ENCODE measurements around the gene LBHD1.

Gene LBHD1

DNA sequence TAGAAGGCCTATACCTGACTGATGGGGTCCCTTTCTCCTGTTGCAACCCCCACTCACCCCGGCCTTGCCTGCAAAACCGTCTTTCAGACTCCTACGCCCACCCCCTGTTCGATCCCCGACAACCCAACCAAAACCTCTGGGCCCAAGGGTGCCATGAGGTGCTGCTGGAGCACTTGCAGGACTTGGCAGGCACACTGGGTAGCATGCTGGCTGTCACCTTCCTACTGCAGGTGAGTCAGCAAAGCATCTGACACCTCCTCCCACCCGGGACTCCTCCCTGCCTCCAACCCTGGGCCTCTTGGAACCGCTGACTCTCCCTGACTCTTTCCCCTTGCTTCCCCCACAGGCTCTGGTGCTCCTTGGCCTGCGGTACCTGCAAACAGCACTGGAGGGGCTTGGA is 57.8 kb downstream of the LBHD1 start:
- peaks cover 9% of the 10 kb centered on the region for H3K4me1 ChIP-seq (ENCODE audit: control insufficient read depth, insufficient read depth, low read length, poor library complexity, severe bottlenecking)
- peaks cover 14% of the 10 kb centered on the region for H3K36me3 ChIP-seq (ENCODE audit: control insufficient read depth, insufficient read depth, low read length)
- H3K4me3 ChIP-seq (ENCODE audit: extremely low read depth, insufficient read depth, low read length, poor library complexity, severe bottlenecking), result no peak overlapping the region
- H3K9me3 ChIP-seq (ENCODE audit: control insufficient read depth, low read length), result no peaks in the 10 kb centered on the region
- 90 to 95% methylated on average over 5 of the region's 8 CpGs for WGBS, 2 experiments (ENCODE audit: insufficient coverage in 2 of 2)
- H3K27ac ChIP-seq (ENCODE audit: low read depth, low read length, severe bottlenecking), result no peak overlapping the region

- no peaks in the 10 kb centered on the region for H3K9me3 ChIP-seq (ENCODE audit: control insufficient read depth, low read length)
- H3K36me3 ChIP-seq (ENCODE audit: control insufficient read depth, insufficient read depth, low read length), result peaks cover 14% of the 10 kb centered on the region
- WGBS, 2 experiments (ENCODE audit: insufficient coverage in 2 of 2), result 92 to 94% methylated on average over 8 to 15 of the region's 15 CpGs
- peak overlapping the region; percentile 46 for H3K27ac ChIP-seq (ENCODE audit: low read depth, low read length, severe bottlenecking)
- no peak overlapping the region for H3K4me3 ChIP-seq (ENCODE audit: extremely low read depth, insufficient read depth, low read length, poor library complexity, severe bottlenecking)
- peaks cover 9% of the 10 kb centered on the region for H3K4me1 ChIP-seq (ENCODE audit: control insufficient read depth, insufficient read depth, low read length, poor library complexity, severe bottlenecking)
Measured at GRCh38 chr11:62613291-62613778, 58.7 kb downstream of the LBHD1 start.

Data from mesodermal cell (in vitro differentiated cells).